K562 (cell line): ENCODE data around the gene SLC6A20. TPM values are rescaled to one million over a fixed set of nuclear protein-coding genes. Genes with fewer than 3 reads are reported as not detected.

Experiments
- ATAC-seq: fragments of 200-7000 bp; cut with Tn5 transposase; 3 replicates; pipeline ENCODE4 v1.9.1; 2020; ENCODE audit warnings: moderate library complexity
- BruUV-seq: library from RNA; stranded (reverse); fragments of 400-500 nt; replicated peaks from 2 replicates; lab custom pipeline; 2021; lab: Mats Ljungman, UMichigan
- CTCF ChIA-PET: fragments of 300-600 bp; formaldehyde crosslinking; extraction: SDS; loops from one replicate; lab custom pipeline; 2021; ENCODE audit warnings: low intra/inter-chr PET ratio; lab: Yijun Ruan, JAX
- POLR2A ChIA-PET: fragments of 300-600, 350-650 bp; sonication (Branson Sonifier 250); formaldehyde crosslinking; extraction: SDS; loops from one replicate; lab custom pipeline; 2021; ENCODE audit warnings: antibody characterized with exemption, inconsistent platforms; lab: Yijun Ruan, JAX
- DNase-seq, 4 experiments: peaks; one replicate each; pipeline versions ENCODE4 v3.0.0 to v3.0.0-alpha.2; 2011 to 2018; ENCODE audit warnings: low spot score in 3 of 4, mixed read lengths in 3 of 4; ENCODE audit errors: extremely low read depth in 1 of 4
- FAIRE-seq: peaks from 2 replicates; lab custom pipeline; 2011; peaks lifted over from hg19 to GRCh38; lab: Jason Lieb, UNC
- H2AFZ ChIP-seq: 2 replicates; pipeline ENCODE4 v1.6.0; 2011; ENCODE audit warnings: low read depth, low read length, control low read depth, inconsistent platforms
- H3K27ac ChIP-seq: fragments of 200-600 bp; 3 replicates; pipeline ENCODE4 v1.8.0; 2011; ENCODE audit warnings: low read depth, mild to moderate bottlenecking, control low read depth, inconsistent platforms, low read length, moderate library complexity, mixed read lengths; ENCODE audit errors: extremely low read depth
- H3K27me3 ChIP-seq, 2 experiments: fragments of 300-600 bp in 1 of 2; 2 replicates in 1 of 2; 3 replicates in 1 of 2; pipeline versions ENCODE4 v1.6.0 to v1.8.0; 2011; ENCODE audit warnings: inconsistent platforms in 2 of 2, low read length in 2 of 2, mild to moderate bottlenecking in 1 of 2, mixed read lengths in 1 of 2, moderate library complexity in 1 of 2; ENCODE audit not compliant: control insufficient read depth in 2 of 2, insufficient read depth in 2 of 2
- H3K36me3 ChIP-seq: fragments of 300-600 bp; 3 replicates; pipeline ENCODE4 v1.8.0; 2011; ENCODE audit warnings: mild to moderate bottlenecking, low read length, inconsistent platforms; ENCODE audit not compliant: control insufficient read depth, insufficient read depth
- H3K4me1 ChIP-seq, 2 experiments: fragments of 200-600 bp in 1 of 2; replicated peaks in 1 of 2; 2 replicates in 1 of 2; 3 replicates in 1 of 2; pipeline versions ENCODE4 v1.5.1 to v1.8.0; 2011; ENCODE audit warnings: inconsistent platforms in 2 of 2, low read length in 2 of 2, mild to moderate bottlenecking in 1 of 2, mixed read lengths in 1 of 2, moderate library complexity in 1 of 2; ENCODE audit not compliant: control insufficient read depth in 2 of 2, insufficient read depth in 2 of 2
- H3K4me2 ChIP-seq: 2 replicates; pipeline ENCODE4 v1.6.1; 2011; ENCODE audit warnings: low read length, control low read depth, inconsistent platforms, mixed read lengths; ENCODE audit not compliant: insufficient read depth
- H3K4me3 ChIP-seq: fragments of 200-600 bp; sonication (generic), shearing (Covaris generic); 2 replicates; pipeline ENCODE4 v1.5.1; 2016; ENCODE audit warnings: control low read depth, inconsistent platforms
- H3K79me2 ChIP-seq: fragments of 200-600 bp; 3 replicates; pipeline ENCODE4 v1.8.0; 2011; ENCODE audit warnings: low read length, inconsistent platforms; ENCODE audit not compliant: control insufficient read depth, insufficient read depth
- H3K9ac ChIP-seq, 2 experiments: 2 replicates each; pipeline versions ENCODE4 v1.6.0 to v1.6.1; 2011; ENCODE audit warnings: low read depth in 2 of 2, low read length in 2 of 2, control low read depth in 1 of 2, inconsistent platforms in 1 of 2, mild to moderate bottlenecking in 1 of 2, mixed read lengths in 1 of 2; ENCODE audit not compliant: insufficient read depth in 1 of 2
- H3K9me1 ChIP-seq: one replicate; pipeline ENCODE4 v1.6.0; 2011; ENCODE audit warnings: inconsistent platforms, mild to moderate bottlenecking, low read length, moderate library complexity; ENCODE audit not compliant: control insufficient read depth, insufficient read depth
- H3K9me3 ChIP-seq: replicated peaks from 2 replicates; pipeline ENCODE4 v1.5.1; 2011; ENCODE audit warnings: low read depth, low read length, inconsistent platforms; ENCODE audit not compliant: control insufficient read depth, insufficient read depth
- H4K20me1 ChIP-seq: replicated peaks from 2 replicates; pipeline ENCODE4 v1.6.1; 2011; ENCODE audit warnings: low read length, inconsistent platforms, mixed read lengths; ENCODE audit not compliant: control insufficient read depth, insufficient read depth
- SUPT5H ChIP-seq: fragments of 450-650 bp; IDR thresholded peaks from 2 replicates; pipeline ENCODE4 v1.6.1; 2016
- TRIM25 ChIP-seq: fragments of 450-650 bp; IDR thresholded peaks from 2 replicates; pipeline ENCODE4 v1.7.0; 2016; ENCODE audit warnings: borderline replicate concordance
- WGBS: fragments of 100-300 bp; shearing (Covaris generic); methylation state at CpG from one replicate; pipeline ENCODE4 v1.1.6; 2016; ENCODE audit warnings: low coverage, mixed read lengths; ENCODE audit not compliant: insufficient coverage; ENCODE audit errors: missing lambda C conversion rate; 5-methylcytosine and 5-hydroxymethylcytosine counted together
- in situ Hi-C: fragments of 300-500 bp; cut with MboI; formaldehyde crosslinking; loops from 4 replicates; pipeline ENCODE4 v1.15.0; 2018; ENCODE audit warnings: inconsistent platforms, mixed read lengths
- intact Hi-C: fragments of 100-400 bp; cut with micrococcal nuclease; formaldehyde crosslinking; loops from 2 replicates; pipeline ENCODE4 v1.14.2; 2022
- polyA plus RNA-seq, 8 experiments: library from polyadenylated mRNA; depleted of rRNA in 4 of 8; stranded (reverse) in 5 of 8; unstranded in 3 of 8; fragments of >200 nt; fragmentation: Nextera tagmentation in 2 of 8; fragmentation: Illumina TruSeq in 1 of 8; extraction: Ambion mirVana in 2 of 8; extraction: Trizol in 1 of 8; gene quantifications; 2 replicates each; pipeline versions ENCODE4 v1.2.1 to v1.2.3, GENCODE V29; 2011 to 2014; ENCODE audit warnings: inconsistent platforms in 1 of 8, missing spikeins in 1 of 8
- total RNA-seq, 7 experiments: library from RNA; depleted of rRNA in 6 of 7; stranded (reverse); fragments of >200 nt in 6 of 7; fragmentation: Illumina TruSeq in 2 of 7; extraction: Trizol in 2 of 7; gene quantifications; 2 replicates each; pipeline versions ENCODE4 v1.2.1 to v1.2.3, GENCODE V29; 2011 to 2021; ENCODE audit warnings: low replicate concordance in 1 of 7

SLC6A20 gene
- total and polyA plus RNA-seq, 9 of the 15 experiments (the other 6 are each of a cell fraction or from before 2014, with no cell fraction given): not detected

GRCh38 chr3:45763303-45763675, 33.0 kb downstream of the SLC6A20 start:
- no peaks in the 10 kb centered on the region for H4K20me1 ChIP-seq
- no peaks in the 10 kb centered on the region for H3K9me1 ChIP-seq
- no peak for DNase-seq
- H2AFZ ChIP-seq: no peak overlapping the region
- no peak overlapping the region for H3K4me3 ChIP-seq
- 13% methylated on average over 5 of the region's 5 CpGs for WGBS
- in situ Hi-C loops: no loop called here
- TF ChIP-seq SUPT5H: no peak
- no peak for TF ChIP-seq TRIM25
- TF ChIP-seq, all 486 proteins: peak for 0
- Histone ChIP-seq H3K4me1 (peaks cover 0 to 8% of the 10 kb centered on the region in 2 experiments; a peak in 2 of 5 replicates), H3K79me2 (no peaks in the 10 kb centered on the region), H3K9me3 (no peaks in the 10 kb centered on the region), H3K4me2 (no peak overlapping the region), H3K36me3 (no peaks in the 10 kb centered on the region), H3K27me3 (peaks cover 25 to 65% of the 10 kb centered on the region in 2 experiments), H3K27ac (no peak overlapping the region), H3K9ac (no peak overlapping the region)
- FAIRE-seq (no peak), ATAC-seq (no peak)
- ChIA-PET CTCF (interaction anchor here (0.5 to 1.0 kb wide), 2 partner anchors 163 to 166 kb away, joined by 3 to 6 read pairs; no protein-coding TSS in a partner anchor), POLR2A (interaction anchor here (0.6 to 2.0 kb wide), 3 partner anchors 86 to 148 kb away, joined by 3 to 4 read pairs (median 4); no protein-coding TSS in a partner anchor)
- BruUV-seq: no TSS peak
- intact Hi-C loops: loop anchor here (5.0 to 10.0 kb wide), 2 partner anchors 69 to 248 kb away; no protein-coding TSS in a partner anchor
